Lung (tissue), 12 donors: Measurements from ENCODE around the gene DUS2. TPM values are rescaled to one million over a fixed set of nuclear protein-coding genes. Genes with fewer than 3 reads are reported as not detected.

Experiments used
- ATAC-seq: fragments of 200-7000 bp; cut with Tn5 transposase; one replicate; pipeline ENCODE4 v1.9.1; 2020; ENCODE audit warnings: moderate number of reproducible peaks; ENCODE audit not compliant: insufficient read depth, low FRiP score
- DNase-seq, 3 donors: peaks; one replicate each; pipeline ENCODE4 v3.0.0-alpha.2; 2013 to 2017
- H3K27ac ChIP-seq, 2 donors: one replicate each; pipeline ENCODE4 v1.5.1; 2013; ENCODE audit warnings: mild to moderate bottlenecking in 2 of 2, moderate library complexity in 2 of 2, control low read depth in 1 of 2, inconsistent platforms in 1 of 2, low read depth in 1 of 2, low read length in 1 of 2
- H3K27me3 ChIP-seq, 3 donors: one replicate each; pipeline ENCODE4 v1.5.1; 2013; ENCODE audit warnings: low read length in 2 of 3; ENCODE audit not compliant: control insufficient read depth in 3 of 3, insufficient read depth in 3 of 3
- H3K36me3 ChIP-seq, 4 donors: one replicate each; pipeline ENCODE4 v1.5.1; 2013; ENCODE audit warnings: low read length in 4 of 4, mild to moderate bottlenecking in 1 of 4, moderate library complexity in 1 of 4; ENCODE audit not compliant: control insufficient read depth in 4 of 4, insufficient read depth in 4 of 4
- H3K4me1 ChIP-seq, 5 donors: one replicate each; pipeline ENCODE4 v1.5.1; 2013; ENCODE audit warnings: low read length in 5 of 5, mild to moderate bottlenecking in 2 of 5, moderate library complexity in 1 of 5; ENCODE audit not compliant: control insufficient read depth in 5 of 5, insufficient read depth in 5 of 5
- H3K4me3 ChIP-seq: one replicate; pipeline ENCODE4 v1.5.1; 2013; ENCODE audit warnings: mild to moderate bottlenecking, control low read depth, moderate library complexity
- H3K9ac ChIP-seq, 2 donors: one replicate each; pipeline ENCODE4 v1.5.1; 2013; ENCODE audit warnings: low read length in 2 of 2, control low read depth in 1 of 2; ENCODE audit not compliant: insufficient read depth in 1 of 2
- H3K9me3 ChIP-seq, 4 donors: one replicate each; pipeline ENCODE4 v1.5.1; 2013; ENCODE audit warnings: low read length in 3 of 4, mild to moderate bottlenecking in 1 of 4, moderate library complexity in 1 of 4; ENCODE audit not compliant: control insufficient read depth in 4 of 4, insufficient read depth in 3 of 4
- CTCF ChIP-seq: IDR thresholded peaks from 2 replicates; pipeline ENCODE4 v1.5.1; 2012; ENCODE audit warnings: mild to moderate bottlenecking; ENCODE audit errors: control extremely low read depth, extremely low read depth
- WGBS, 2 donors: extraction: QIAGEN DNeasy Blood & Tissue Kit; methylation state at CpG; one replicate each; pipeline ENCODE4 v1.1.7; 2013; 5-methylcytosine and 5-hydroxymethylcytosine counted together
- polyA plus RNA-seq, 2 donors: library from polyadenylated mRNA; stranded (reverse); fragments of 200-250 nt; gene quantifications; one replicate each; pipeline ENCODE4 v1.2.1, GENCODE V29; 2013
- total RNA-seq, 2 donors: library from RNA; depleted of rRNA in 1 of 2; stranded (reverse); fragments of >200 nt in 1 of 2; gene quantifications; one replicate each; pipeline ENCODE4 v1.2.1, GENCODE V29; 2014 to 2021
- donor health status: control.
- donor health status: control.
- donor health status: Bipolar disorder and iron deficiency.
- donor health status: healthy.
- donor health status: DM: yes; HTN: yes; CAD: no.

Gene DUS2
- total and polyA plus RNA-seq, 4 donors, result 8.1 to 17.1 (median 13.7) TPM

DNA sequence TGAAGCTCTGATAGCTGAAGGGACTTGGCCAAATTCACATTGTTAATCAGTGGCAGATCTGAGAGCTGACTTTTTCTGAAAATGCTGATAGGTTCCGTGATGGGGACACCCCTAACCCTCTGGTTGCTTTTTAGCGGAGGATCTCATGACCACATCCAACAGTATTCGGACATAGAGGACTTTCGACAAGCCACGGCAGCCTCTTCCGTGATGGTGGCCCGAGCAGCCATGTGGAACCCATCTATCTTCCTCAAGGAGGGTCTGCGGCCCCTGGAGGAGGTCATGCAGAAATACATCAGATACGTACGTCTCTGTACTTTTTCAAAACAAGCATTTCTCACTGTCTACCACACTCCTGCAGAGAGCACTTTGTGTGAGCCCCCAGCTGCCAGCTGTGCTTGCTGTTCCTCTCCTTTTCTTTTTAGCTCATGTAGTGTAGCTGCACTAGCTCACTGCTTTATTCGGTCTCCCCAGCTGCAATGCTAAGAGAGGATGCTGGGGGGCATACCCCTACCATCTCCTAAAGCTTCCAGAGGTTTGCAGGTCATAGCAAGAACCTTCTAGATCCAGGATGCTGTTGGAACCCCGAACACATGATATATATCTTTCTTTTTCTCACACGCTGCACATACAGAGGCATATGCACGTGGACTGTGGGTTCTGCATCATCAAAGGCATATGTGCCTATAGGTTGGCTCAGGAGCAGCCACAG is 47.9 kb downstream of the DUS2 start:
- no peak for ATAC-seq
- TF ChIP-seq CTCF, result no peak
- DNase-seq, result no peak
- Histone ChIP-seq H3K36me3 (peaks cover 4 to 34% (median 25%) of the 10 kb centered on the region in 4 donors), H3K4me3 (no peak overlapping the region), H3K4me1 (peaks cover 0 to 19% (median 3%) of the 10 kb centered on the region in 5 donors), H3K9ac (no peak overlapping the region), H3K27ac (no peak overlapping the region), H3K9me3 (no peaks in the 10 kb centered on the region), H3K27me3 (no peaks in the 10 kb centered on the region)
- 84 to 89% methylated on average over 14 of the region's 14 CpGs for WGBS, 2 donors

GRCh38 chr16:68071518-68071901 is 48.4 kb downstream of the DUS2 start:
- H3K4me3 ChIP-seq, result no peak overlapping the region
- no peak for ATAC-seq
- 70 to 95% methylated on average over 1 of the region's 1 CpG for WGBS, 2 donors
- H3K9me3 ChIP-seq, result no peaks in the 10 kb centered on the region
- H3K4me1 ChIP-seq, result peaks cover 0 to 19% (median 0%) of the 10 kb centered on the region in 5 donors
- H3K27me3 ChIP-seq, result no peaks in the 10 kb centered on the region
- no peak overlapping the region for H3K27ac ChIP-seq
- no peak overlapping the region for H3K9ac ChIP-seq
- H3K36me3 ChIP-seq, result peaks cover 4 to 37% (median 25%) of the 10 kb centered on the region in 4 donors
- TF ChIP-seq CTCF, result no peak
- DNase-seq, result no peak

GRCh38 chr16:68072038-68072695 is 49.1 kb downstream of the DUS2 start:
- H3K4me3 ChIP-seq, result no peak overlapping the region
- H3K9ac ChIP-seq, result no peak overlapping the region
- H3K9me3 ChIP-seq, result no peaks in the 10 kb centered on the region
- 76 to 79% methylated on average over 9 of the region's 9 CpGs for WGBS, 2 donors
- peaks cover 0 to 19% (median 0%) of the 10 kb centered on the region in 5 donors for H3K4me1 ChIP-seq
- H3K27ac ChIP-seq, result peak overlapping the region in 1 of 2 donors; percentile 20
- no peak for TF ChIP-seq CTCF
- ATAC-seq, result peak; percentile 42
- DNase-seq, result no peak
- no peaks in the 10 kb centered on the region for H3K27me3 ChIP-seq
- H3K36me3 ChIP-seq, result peaks cover 4 to 39% (median 26%) of the 10 kb centered on the region in 4 donors
